Measurements from ENCODE around the gene MROH7.

The MROH7 gene

GRCh38 chr1:54697896-54698295 lies 56.3 kb downstream of the MROH7 start:
- H3K36me3 ChIP-seq (ENCODE audit: insufficient read depth, low read length) = no peaks in the 10 kb centered on the region
- H3K4me3 ChIP-seq (ENCODE audit: low read length, poor library complexity, severe bottlenecking) = no peak overlapping the region
- H3F3A ChIP-seq (ENCODE audit: low read depth) = no peaks in the 10 kb centered on the region
- no peaks in the 10 kb centered on the region for H3K9me3 ChIP-seq (ENCODE audit: insufficient read depth, low read depth, low read length)
- TF ChIP-seq EZH2phosphoT487 (IDR thresholded peaks at IDR 0.05; ENCODE audit: borderline replicate concordance) = no peak
- no peak for TF ChIP-seq CTCF (conservative IDR thresholded peaks at IDR 0.05; ENCODE audit: low read length)
- no peaks in the 10 kb centered on the region for H3K27me3 ChIP-seq (ENCODE audit: insufficient read depth, low read length, poor library complexity, severe bottlenecking)
- no peaks in the 10 kb centered on the region for H3K79me2 ChIP-seq (ENCODE audit: insufficient read depth, low read length)
- no peaks in the 10 kb centered on the region for H4K20me1 ChIP-seq (ENCODE audit: insufficient read depth, low read length, poor library complexity, severe bottlenecking)
- H3K4me1 ChIP-seq (ENCODE audit: insufficient read depth, low read length, poor library complexity, severe bottlenecking) = no peaks in the 10 kb centered on the region
- no peak overlapping the region for H3K9ac ChIP-seq (ENCODE audit: low read depth, low read length, poor library complexity, severe bottlenecking)
- H3K4me2 ChIP-seq (ENCODE audit: low read depth, low read length, poor library complexity, severe bottlenecking) = no peak overlapping the region
- no peaks in the 10 kb centered on the region for H3K9me2 ChIP-seq (replicated peaks; ENCODE audit: low read depth, low read length)
- no peak overlapping the region; the same call in 1 of the 2 replicates for H2AFZ ChIP-seq (ENCODE audit: low read length)

GRCh38 chr1:54698346-54698745 lies 56.8 kb downstream of the MROH7 start:
- H3K4me1 ChIP-seq (ENCODE audit: insufficient read depth, low read length, poor library complexity, severe bottlenecking) = no peaks in the 10 kb centered on the region
- H3K9me3 ChIP-seq (ENCODE audit: insufficient read depth, low read depth, low read length) = no peaks in the 10 kb centered on the region
- H3K9me2 ChIP-seq (replicated peaks; ENCODE audit: low read depth, low read length) = no peaks in the 10 kb centered on the region
- H3K36me3 ChIP-seq (ENCODE audit: insufficient read depth, low read length) = no peaks in the 10 kb centered on the region
- no peaks in the 10 kb centered on the region for H3F3A ChIP-seq (ENCODE audit: low read depth)
- H3K79me2 ChIP-seq (ENCODE audit: insufficient read depth, low read length) = no peaks in the 10 kb centered on the region
- no peak overlapping the region for H3K4me2 ChIP-seq (ENCODE audit: low read depth, low read length, poor library complexity, severe bottlenecking)
- no peak for TF ChIP-seq CTCF (conservative IDR thresholded peaks at IDR 0.05; ENCODE audit: low read length)
- no peak for TF ChIP-seq EZH2phosphoT487 (IDR thresholded peaks at IDR 0.05; ENCODE audit: borderline replicate concordance)
- no peak overlapping the region; the same call in 1 of the 2 replicates for H2AFZ ChIP-seq (ENCODE audit: low read length)
- H3K27me3 ChIP-seq (ENCODE audit: insufficient read depth, low read length, poor library complexity, severe bottlenecking) = no peaks in the 10 kb centered on the region
- no peak overlapping the region for H3K4me3 ChIP-seq (ENCODE audit: low read length, poor library complexity, severe bottlenecking)
- no peaks in the 10 kb centered on the region for H4K20me1 ChIP-seq (ENCODE audit: insufficient read depth, low read length, poor library complexity, severe bottlenecking)
- no peak overlapping the region for H3K9ac ChIP-seq (ENCODE audit: low read depth, low read length, poor library complexity, severe bottlenecking)

GRCh38 chr1:54699936-54700525 lies 58.4 kb downstream of the MROH7 start:
- Histone ChIP-seq H3K4me3 (ENCODE audit: low read length, poor library complexity, severe bottlenecking) (no peak overlapping the region), H3K9ac (ENCODE audit: low read depth, low read length, poor library complexity, severe bottlenecking) (no peak overlapping the region), H2AFZ (ENCODE audit: low read length) (no peak overlapping the region), H4K20me1 (ENCODE audit: insufficient read depth, low read length, poor library complexity, severe bottlenecking) (no peaks in the 10 kb centered on the region), H3K9me3 (ENCODE audit: insufficient read depth, low read depth, low read length) (no peaks in the 10 kb centered on the region), H3K79me2 (ENCODE audit: insufficient read depth, low read length) (no peaks in the 10 kb centered on the region), H3F3A (ENCODE audit: low read depth) (no peaks in the 10 kb centered on the region), H3K36me3 (ENCODE audit: insufficient read depth, low read length) (no peaks in the 10 kb centered on the region), H3K27me3 (ENCODE audit: insufficient read depth, low read length, poor library complexity, severe bottlenecking) (no peaks in the 10 kb centered on the region), H3K9me2 (replicated peaks; ENCODE audit: low read depth, low read length) (no peaks in the 10 kb centered on the region), H3K4me1 (ENCODE audit: insufficient read depth, low read length, poor library complexity, severe bottlenecking) (no peaks in the 10 kb centered on the region), H3K4me2 (ENCODE audit: low read depth, low read length, poor library complexity, severe bottlenecking) (no peak overlapping the region)
- TF ChIP-seq EZH2phosphoT487 (IDR thresholded peaks at IDR 0.05; ENCODE audit: borderline replicate concordance) (no peak), CTCF (conservative IDR thresholded peaks at IDR 0.05; ENCODE audit: low read length) (no peak)
